Kidney glomerular epithelial cell (primary cell): Measurements from ENCODE around the gene ZMYND11.

ENCODE experiments used
- DNase-seq: peaks from one replicate; lab custom pipeline; 2025; lab: John Stamatoyannopoulos, UW

ZMYND11 gene

GRCh38 chr10:191703-192518 lies 56.7 kb downstream of the ZMYND11 start:
- DNase-seq, result no peak

GRCh38 chr10:194281-194680 lies 59.0 kb downstream of the ZMYND11 start:
- no peak for DNase-seq

DNA sequence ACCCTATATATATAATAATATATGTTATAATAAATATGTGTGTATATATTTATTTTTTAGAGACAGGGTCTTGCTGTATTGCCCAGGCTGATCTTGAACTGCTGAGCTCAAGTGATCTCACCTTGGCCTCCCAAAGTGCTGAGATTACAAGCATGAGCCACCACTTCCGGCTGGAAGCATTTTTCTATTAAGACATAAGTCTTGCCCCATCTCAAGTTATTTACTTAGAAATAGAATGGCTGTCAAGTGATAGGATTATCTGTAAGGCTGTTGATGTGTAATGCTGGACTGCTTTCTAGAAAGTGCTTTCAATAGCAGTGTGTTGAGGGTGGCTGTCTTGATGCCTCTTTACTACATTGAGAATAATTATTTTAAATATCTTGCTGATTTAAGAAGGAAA lies 65.2 kb downstream of the ZMYND11 start:
- no peak for DNase-seq

GRCh38 chr10:201328-201771 lies 66.1 kb downstream of the ZMYND11 start:
- no peak for DNase-seq

DNA sequence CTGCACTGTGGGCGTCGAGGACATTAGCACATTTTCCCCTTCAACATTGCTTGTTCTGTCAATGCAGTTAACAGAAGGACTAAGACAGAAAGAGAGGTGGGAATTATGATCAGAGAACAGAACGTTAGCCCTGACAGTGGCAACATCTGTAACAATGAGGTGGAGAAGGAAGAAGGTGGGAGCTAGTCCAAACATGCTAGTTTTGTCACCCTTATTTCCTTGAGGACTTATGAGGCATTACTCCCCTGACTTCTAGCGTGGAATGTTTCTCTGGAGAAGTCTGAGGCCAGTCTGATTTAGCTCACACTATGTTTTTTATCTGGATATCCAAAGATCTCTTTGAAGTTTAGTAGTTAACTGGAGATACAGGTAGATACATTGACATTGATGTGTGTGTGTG lies 73.4 kb downstream of the ZMYND11 start:
- no peak for DNase-seq

DNA sequence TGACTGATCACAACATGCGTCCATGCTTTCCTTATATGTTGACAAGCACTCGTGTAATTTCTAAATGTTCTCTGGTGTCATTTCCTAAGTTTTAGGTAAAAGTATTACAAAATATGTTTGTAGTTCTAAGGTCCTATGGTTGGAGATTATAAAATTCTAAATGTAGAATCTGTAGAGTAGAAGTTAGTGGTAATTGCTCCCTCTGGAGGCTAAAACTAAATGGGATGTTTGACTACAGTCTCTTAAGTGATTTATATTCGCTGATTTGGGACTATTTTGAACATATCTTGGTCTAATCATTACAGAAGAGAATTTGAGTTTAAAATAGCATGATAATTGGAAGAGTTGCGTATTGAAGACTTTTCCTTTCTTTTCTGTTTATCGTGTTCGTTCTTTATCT lies 74.1 kb downstream of the ZMYND11 start:
- no peak for DNase-seq

- no peak for DNase-seq
These were observed 75.0 kb downstream of the ZMYND11 start for GRCh38 chr10:210297-210696.

DNA sequence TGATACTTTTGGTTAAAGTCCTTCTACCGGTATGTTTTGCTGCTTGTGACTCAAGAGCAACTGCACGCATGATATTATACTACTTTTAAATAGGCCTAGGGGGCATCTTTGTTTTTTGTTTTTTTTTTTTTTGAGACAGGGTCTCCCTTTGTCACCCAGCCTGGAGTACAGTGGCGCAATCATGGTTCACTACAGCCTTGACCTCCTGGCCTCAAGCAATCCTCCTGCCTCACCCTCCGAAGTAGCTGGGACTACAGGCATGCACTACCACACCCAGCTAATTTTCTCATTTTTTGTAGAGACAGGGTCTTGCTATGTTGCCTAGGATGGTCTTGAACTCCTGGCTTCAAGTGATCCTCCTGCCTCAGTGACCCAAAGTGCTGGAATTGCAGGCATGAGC lies 80.2 kb downstream of the ZMYND11 start:
- DNase-seq, result no peak

- no peak for DNase-seq
These were observed 83.5 kb downstream of the ZMYND11 start for GRCh38 chr10:218798-219197.

DNA sequence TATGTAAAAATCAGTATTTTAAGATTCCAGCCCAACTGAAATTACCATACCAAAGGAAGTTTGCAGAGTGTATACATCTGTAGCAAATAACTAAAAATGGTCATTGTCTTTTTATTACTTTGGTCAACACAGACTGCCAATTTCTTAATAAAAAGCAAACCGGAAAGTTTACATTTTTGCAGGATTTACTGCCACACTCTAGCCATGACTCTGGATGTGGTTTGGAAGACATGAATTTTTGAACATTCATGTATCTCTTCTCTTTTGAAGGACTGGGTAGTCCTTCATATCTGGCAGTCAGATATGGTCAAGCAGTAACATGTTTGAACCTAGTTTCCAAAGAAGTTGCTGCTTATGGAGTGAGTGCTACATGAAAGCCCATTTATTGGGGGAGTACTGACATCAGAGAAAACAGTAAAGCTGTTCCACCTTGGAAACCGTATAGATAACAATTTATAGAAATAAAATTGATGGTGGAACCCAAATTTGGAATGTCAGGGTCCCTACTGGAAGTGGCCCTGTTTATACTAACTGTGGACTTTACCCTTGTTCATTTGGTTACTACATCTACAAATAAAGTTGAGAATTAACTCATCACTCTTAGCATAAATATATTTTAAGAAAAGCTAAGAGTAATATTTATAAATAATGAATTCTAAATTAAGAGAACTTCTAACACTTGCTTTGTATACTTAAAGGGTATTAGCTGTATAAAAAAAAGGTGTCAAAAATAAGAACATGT lies 84.6 kb downstream of the ZMYND11 start:
- no peak for DNase-seq

- no peak for DNase-seq
These were observed 89.3 kb downstream of the ZMYND11 start for GRCh38 chr10:224571-224970.

DNA sequence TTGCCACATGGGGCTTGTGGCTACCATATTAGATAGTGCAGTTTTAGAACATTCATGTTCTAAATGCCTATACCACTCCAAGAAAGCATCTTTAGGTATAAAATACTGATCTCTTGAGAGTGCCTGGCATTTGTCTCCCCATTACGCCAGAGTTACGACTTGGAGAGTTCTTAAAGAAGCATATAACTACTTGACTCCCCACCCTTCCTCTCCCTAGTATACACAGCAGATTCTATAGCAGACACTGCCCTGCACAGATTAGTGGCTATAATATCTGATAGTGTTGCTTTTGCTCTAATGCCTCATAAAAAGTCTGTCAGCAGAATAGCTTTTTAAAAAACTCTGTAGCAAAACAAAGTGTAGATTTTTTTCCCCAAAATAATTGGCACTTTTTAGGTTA lies 90.8 kb downstream of the ZMYND11 start:
- no peak for DNase-seq

DNA sequence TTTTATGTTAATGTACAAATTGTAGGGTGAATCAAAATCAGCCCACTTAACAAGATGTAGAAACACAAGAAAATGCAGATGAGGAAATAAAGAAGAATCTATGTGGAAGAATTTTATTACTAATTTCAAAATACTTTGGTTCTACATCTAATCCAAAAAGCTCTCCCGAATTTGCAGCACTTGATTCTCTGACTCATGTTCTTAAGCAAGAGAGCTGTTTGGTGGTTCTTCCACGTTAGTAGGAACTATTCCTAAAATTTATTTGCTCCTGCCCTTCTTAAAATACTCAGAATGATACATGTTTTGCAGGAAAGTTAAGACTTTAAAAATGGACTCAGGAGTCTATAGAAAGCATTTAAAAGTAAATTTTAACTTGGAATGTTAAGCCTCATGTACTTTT lies 91.8 kb downstream of the ZMYND11 start:
- no peak for DNase-seq

GRCh38 chr10:228366-228765 lies 93.1 kb downstream of the ZMYND11 start:
- no peak for DNase-seq

DNA sequence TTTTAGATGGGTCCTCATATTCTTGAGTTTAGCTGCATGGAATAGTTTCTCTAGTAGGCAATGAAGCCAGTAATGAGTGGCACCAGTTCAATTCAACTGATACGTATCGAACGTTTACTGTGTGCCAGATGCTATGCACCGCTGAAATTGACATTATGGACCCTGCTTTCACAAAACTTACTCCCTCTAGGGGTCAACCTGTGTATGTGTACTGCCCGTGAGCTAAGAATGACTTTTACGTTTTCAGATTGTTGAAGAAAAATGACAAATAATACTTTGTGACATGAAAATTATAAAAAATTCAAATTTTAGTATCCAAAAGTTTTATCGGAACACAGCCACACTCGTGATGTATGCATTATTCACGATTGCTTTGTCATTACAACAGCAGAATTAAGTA lies 95.5 kb downstream of the ZMYND11 start:
- no peak for DNase-seq

DNA sequence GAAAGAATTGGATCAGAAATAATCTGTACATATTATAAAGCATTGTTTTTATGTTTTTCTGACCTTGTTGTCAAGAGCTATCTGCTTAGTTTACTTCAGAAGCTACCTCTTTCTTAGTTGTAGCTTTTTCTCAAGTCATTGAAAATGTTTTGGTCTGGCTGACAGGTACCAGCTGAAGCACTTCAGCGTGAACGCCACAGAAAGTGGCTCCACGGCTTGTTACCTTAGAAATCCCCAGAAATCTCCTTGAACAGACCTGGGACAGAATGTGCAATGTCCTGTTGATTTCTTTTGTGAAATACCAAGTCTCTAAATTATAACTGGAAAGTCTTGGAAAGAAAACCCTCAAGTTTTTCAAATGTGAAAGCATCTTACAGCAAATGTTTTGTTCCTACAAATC lies 96.8 kb downstream of the ZMYND11 start:
- DNase-seq, result no peak

- no peak for DNase-seq
These were observed 97.6 kb downstream of the ZMYND11 start for GRCh38 chr10:232878-233277.

- DNase-seq, result no peak
These were observed 99.6 kb downstream of the ZMYND11 start for GRCh38 chr10:234708-235406.

GRCh38 chr10:235915-236314 lies 100.7 kb downstream of the ZMYND11 start:
- DNase-seq, result no peak

- no peak for DNase-seq
These were observed 103.9 kb downstream of the ZMYND11 start for GRCh38 chr10:239109-239508.

DNA sequence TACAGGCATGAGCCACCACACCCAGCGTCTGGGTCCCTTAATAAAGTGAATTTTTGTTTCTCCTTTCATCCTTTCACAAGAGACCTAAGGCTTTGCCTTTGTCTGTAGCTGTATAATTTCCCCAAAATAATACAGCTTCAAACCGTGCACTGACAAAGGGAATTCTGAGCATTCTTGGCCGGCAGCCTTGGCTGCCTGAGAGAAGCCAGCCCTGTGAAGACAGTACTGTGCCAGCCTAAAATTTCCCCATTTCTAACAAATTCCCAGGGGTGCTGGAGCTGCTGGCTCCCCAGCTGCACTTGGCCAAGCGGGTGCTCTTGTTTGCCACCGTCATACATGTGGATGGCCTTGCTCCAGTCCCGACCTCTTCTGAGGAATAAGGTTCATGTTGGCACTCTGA lies 106.2 kb downstream of the ZMYND11 start:
- no peak for DNase-seq

DNA sequence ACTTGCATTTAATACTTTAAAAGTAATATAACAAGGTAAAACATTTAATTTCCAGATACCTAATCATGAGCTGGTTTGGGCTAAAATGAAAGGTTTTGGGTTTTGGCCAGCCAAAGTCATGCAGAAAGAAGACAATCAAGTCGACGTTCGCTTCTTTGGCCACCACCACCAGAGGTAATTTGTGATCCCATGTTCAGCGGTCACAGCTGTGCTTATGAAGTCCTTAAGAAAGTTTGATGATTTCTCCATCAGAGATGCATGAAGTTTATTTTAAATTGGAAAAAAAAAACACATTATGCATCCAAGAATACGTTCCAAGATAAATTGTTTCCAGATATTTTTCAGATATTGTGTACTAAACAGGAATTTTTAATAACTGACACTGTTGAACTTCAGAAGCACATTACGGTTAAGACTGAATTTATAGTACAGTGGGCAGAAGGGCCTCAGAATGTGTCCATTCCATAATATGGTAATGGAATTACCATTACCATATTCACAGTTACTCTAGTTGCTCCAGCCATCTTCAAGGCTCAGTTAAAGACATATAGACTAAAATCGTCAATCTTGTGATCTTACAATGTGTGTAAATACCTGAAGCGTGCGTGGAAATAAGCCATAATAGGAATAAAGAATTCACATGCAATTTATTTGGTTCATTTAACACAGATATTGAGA lies 106.8 kb downstream of the ZMYND11 start:
- no peak for DNase-seq
